Measurements from ENCODE around the gene BMPR1B.

The BMPR1B gene

DNA sequence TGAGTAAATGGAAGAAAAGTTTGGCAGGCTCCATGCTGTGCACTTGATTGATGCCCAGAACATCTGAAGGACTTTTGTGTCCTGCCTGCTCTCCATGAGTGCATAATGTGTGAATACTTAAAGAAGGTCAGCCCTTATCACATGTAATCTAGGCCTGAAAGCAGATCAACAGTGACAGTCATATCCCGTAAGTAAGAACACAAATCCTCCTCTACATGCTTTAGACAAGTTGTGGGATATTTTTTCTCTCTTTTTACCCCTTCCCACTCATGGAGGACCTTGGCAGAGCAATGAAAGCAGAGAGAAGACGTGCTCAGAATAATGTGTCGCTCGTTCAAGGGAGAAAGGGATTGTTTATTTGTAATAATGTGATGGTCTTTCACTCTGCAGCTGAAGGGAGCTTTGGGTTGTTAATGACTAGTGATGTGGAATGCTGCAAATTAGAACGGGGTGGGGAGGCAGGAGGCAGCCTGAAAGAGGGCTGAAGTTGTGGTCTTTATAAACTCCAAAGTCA, 286.6 kb downstream of the BMPR1B start:
- TF ChIP-seq, protein P1, sequence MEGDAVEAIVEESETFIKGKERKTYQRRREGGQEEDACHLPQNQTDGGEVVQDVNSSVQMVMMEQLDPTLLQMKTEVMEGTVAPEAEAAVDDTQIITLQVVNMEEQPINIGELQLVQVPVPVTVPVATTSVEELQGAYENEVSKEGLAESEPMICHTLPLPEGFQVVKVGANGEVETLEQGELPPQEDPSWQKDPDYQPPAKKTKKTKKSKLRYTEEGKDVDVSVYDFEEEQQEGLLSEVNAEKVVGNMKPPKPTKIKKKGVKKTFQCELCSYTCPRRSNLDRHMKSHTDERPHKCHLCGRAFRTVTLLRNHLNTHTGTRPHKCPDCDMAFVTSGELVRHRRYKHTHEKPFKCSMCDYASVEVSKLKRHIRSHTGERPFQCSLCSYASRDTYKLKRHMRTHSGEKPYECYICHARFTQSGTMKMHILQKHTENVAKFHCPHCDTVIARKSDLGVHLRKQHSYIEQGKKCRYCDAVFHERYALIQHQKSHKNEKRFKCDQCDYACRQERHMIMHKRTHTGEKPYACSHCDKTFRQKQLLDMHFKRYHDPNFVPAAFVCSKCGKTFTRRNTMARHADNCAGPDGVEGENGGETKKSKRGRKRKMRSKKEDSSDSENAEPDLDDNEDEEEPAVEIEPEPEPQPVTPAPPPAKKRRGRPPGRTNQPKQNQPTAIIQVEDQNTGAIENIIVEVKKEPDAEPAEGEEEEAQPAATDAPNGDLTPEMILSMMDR (IDR thresholded peaks at IDR 0.05; ENCODE audit: low read depth, low read length, missing control alignments) = no peak
- in situ Hi-C loops (cut with HindIII; ENCODE audit: low sequenced_read_pairs) = no loop called here
- no peak overlapping the region for H3K4me3 ChIP-seq (ENCODE audit: low read depth, low read length)
- DNase-seq (ENCODE audit: low read depth) = no peak

DNA sequence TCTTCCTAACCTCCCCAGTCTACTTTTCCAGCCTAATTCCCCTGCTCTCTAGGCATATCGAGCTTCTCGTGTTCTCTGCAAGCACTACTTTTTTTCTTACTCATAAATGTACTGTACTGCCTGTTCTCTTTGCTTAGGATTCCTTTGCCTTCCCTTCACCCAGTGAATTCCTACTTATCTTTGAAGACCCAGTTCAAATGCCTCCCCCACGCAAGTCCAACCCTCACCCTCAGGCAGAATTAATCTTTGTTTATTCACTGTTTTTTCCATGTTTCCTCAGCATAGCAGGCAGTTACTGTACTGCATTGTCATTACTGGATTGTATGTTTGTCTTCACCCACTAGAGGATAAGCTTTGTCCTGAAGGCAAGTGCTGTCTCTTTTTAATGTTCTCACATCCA, 287.7 kb downstream of the BMPR1B start:
- H3K4me3 ChIP-seq (ENCODE audit: low read depth, low read length) = no peak overlapping the region
- in situ Hi-C loops (cut with HindIII; ENCODE audit: low sequenced_read_pairs) = no loop called here
- no peak for DNase-seq (ENCODE audit: low read depth)
- TF ChIP-seq, protein P1 (IDR thresholded peaks at IDR 0.05; ENCODE audit: low read depth, low read length, missing control alignments) = no peak

DNA sequence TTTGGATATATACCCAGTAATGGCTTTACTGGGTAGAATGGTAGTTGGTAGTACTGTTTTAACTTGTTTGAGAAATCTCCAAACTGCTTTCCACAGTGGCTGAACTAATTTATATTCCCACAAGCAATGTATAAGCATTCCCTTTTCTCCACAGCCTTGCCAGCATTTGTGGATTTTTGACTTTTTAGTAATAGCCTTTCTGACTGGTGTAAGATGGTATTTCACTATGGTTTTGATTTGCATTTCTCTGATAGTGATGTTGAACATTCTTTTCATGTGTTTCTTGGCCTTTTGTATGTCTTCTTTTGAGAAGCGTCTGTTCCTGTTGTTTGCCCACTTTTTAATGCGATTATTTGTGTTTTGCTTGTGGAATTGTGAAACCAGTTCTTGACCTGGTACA, 290.5 kb downstream of the BMPR1B start:
- in situ Hi-C loops (cut with HindIII; ENCODE audit: low sequenced_read_pairs) = no loop called here
- TF ChIP-seq, protein P1 (IDR thresholded peaks at IDR 0.05; ENCODE audit: low read depth, low read length, missing control alignments) = no peak
- no peak for DNase-seq (ENCODE audit: low read depth)
- H3K4me3 ChIP-seq (ENCODE audit: low read depth, low read length) = no peak overlapping the region

DNA sequence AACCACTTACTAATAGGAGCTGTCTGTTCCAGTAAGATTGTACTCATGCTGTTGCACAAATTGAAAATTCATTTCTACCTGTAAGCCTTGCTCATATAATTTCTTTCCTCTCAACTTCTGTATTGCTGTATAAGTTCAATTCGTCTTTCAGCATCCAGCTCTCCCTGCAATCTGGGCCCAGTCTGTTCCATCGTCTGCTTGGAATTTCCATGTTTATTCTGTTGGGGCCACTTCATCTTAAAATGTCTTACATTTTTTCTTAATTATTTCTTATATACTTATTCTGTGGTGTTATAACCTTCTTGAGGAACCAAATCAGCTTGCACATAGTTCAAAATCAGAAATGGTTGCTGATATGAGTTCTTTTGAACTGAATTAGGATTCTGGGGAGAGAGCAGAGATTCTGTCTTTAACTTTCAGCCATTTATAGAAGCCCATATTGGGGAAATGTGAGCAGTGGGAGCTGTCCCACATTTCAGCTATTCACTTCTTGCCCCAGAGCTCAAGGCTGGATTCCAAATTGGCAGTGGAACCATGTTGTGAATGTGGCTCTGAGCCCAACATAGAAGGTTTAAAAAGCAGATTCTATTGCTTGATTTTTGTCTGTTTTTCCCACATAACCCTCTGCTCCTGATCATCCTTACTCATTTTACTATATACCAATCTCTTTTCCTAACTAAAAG, 291.9 kb downstream of the BMPR1B start:
- DNase-seq (ENCODE audit: low read depth) = peak; percentile 68
- TF ChIP-seq, protein P1 (IDR thresholded peaks at IDR 0.05; ENCODE audit: low read depth, low read length, missing control alignments) = no peak
- no peak overlapping the region for H3K4me3 ChIP-seq (ENCODE audit: low read depth, low read length)
- in situ Hi-C loops (cut with HindIII; ENCODE audit: low sequenced_read_pairs) = no loop called here

DNA sequence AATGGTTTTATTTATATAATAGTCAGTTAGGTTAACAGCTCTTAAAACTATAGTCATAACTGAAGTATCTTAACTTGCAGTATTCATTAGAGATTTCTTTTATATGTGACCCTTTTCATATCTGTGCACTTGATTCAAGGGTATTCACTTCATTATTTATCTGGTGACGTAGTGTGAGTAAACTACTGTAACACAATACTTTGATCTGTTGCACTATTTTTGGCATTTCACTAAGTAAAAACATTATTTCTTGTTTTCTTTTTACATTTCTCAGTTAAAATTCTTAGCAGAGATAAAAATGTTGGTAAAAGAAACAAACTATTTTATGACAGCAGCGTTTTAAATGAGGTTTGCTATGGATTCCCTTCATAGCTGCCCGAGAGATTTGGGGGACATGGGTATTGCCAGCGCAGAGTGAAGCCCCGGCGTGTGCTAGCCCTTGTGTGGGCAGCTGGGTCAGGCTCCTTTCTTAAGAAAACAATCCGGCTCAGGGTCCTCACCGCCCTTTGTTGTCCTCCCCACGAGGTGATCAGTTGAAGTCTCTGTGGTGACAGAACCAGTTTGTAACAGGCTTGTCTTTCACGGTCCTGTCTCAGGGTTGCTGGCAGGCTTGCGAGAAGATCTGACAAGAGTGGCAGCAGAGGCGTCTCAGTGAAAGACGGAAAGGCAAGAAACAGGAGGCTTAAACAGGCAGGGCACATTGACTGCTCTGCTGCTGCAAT, 293.4 kb downstream of the BMPR1B start:
- no peak overlapping the region for H3K4me3 ChIP-seq (ENCODE audit: low read depth, low read length)
- TF ChIP-seq, protein P1 (IDR thresholded peaks at IDR 0.05; ENCODE audit: low read depth, low read length, missing control alignments) = no peak
- DNase-seq (ENCODE audit: low read depth) = no peak
- in situ Hi-C loops (cut with HindIII; ENCODE audit: low sequenced_read_pairs) = no loop called here

DNA sequence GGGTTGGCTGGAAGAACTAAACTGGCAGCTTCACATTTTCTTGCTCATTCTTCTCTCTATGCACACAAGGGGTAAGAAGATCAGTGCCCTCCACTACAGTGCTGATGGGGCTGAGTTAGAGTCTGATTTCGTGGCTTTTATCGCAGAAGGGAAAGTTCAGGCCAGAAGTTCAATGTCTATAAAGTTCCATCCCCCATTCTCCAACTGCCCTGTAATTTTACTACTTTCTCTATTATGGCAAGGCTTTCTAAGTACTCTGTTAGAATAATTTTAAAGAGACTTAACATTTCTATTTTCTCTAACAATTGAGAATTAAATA, 293.9 kb downstream of the BMPR1B start:
- H3K4me3 ChIP-seq (ENCODE audit: low read depth, low read length) = no peak overlapping the region
- no peak for DNase-seq (ENCODE audit: low read depth)
- TF ChIP-seq, protein P1 (IDR thresholded peaks at IDR 0.05; ENCODE audit: low read depth, low read length, missing control alignments) = no peak
- in situ Hi-C loops (cut with HindIII; ENCODE audit: low sequenced_read_pairs) = no loop called here
